H1 (cell line): ENCODE results near the gene ACAD9. TPM values are rescaled to one million over a fixed set of nuclear protein-coding genes. Genes with fewer than 3 reads are reported as not detected.

Experiments used
- ATF2 ChIP-seq: IDR thresholded peaks from 2 replicates; pipeline ENCODE4 v1.6.1; 2012; ENCODE audit warnings: low read length, inconsistent platforms
- BRCA1 ChIP-seq: IDR thresholded peaks from 2 replicates; pipeline ENCODE4 v1.6.1; 2012; ENCODE audit warnings: low read depth, low read length, improper control_type of control experiment
- CHD2 ChIP-seq: IDR thresholded peaks from 2 replicates; pipeline ENCODE4 v1.6.1; 2012; ENCODE audit warnings: low read length, improper control_type of control experiment
- CHD7 ChIP-seq: fragments of 300-600 bp; sonication (generic); IDR thresholded peaks from 2 replicates; pipeline ENCODE4 v1.7.1; 2012; ENCODE audit warnings: low read length, moderate library complexity, mild to moderate bottlenecking, inconsistent platforms; ENCODE audit not compliant: insufficient replicate concordance
- CREB1 ChIP-seq: IDR thresholded peaks from 2 replicates; pipeline ENCODE4 v1.6.1; 2012; ENCODE audit warnings: inconsistent platforms
- RXRA ChIP-seq: IDR thresholded peaks from 2 replicates; pipeline ENCODE4 v1.6.1; 2011; ENCODE audit warnings: low read depth, mild to moderate bottlenecking, low read length, moderate library complexity; ENCODE audit not compliant: insufficient read depth
- SAP30 ChIP-seq: fragments of 300-600 bp; sonication (generic); IDR thresholded peaks from 2 replicates; pipeline ENCODE4 v1.7.1; 2012; ENCODE audit warnings: low read length, moderate library complexity, mild to moderate bottlenecking, inconsistent platforms; ENCODE audit not compliant: insufficient read depth, insufficient replicate concordance
- TCF12 ChIP-seq: IDR thresholded peaks from 2 replicates; pipeline ENCODE4 v1.6.1; 2011; ENCODE audit warnings: low read depth, mild to moderate bottlenecking, low read length
- YY1 ChIP-seq: IDR thresholded peaks from 2 replicates; pipeline ENCODE4 v1.6.1; 2011; ENCODE audit warnings: low read depth, mild to moderate bottlenecking, low read length
- polyA plus RNA-seq, 7 experiments: library from polyadenylated mRNA; depleted of rRNA in 3 of 7; stranded (reverse) in 5 of 7; unstranded in 2 of 7; fragments of >200 nt in 5 of 7; fragments of 200-250 nt in 2 of 7; gene quantifications; 1 replicate in 5 of 7; 2 replicates in 1 of 7; 4 replicates in 1 of 7; pipeline versions ENCODE4 v1.2.1 to v1.2.3, GENCODE V29; 2011 to 2013; ENCODE audit warnings: missing spikeins in 2 of 7, mixed read lengths in 2 of 7
- total RNA-seq: library from RNA; stranded (reverse); fragmentation: NEBNext Ultra II Directional; extraction: Animal tissue kit (Norgen Biotek cat#: 25700); gene quantifications from 2 replicates; pipeline ENCODE4 v1.2.1, GENCODE V29; 2021

ACAD9 gene
- total and polyA plus RNA-seq, 2 of the 8 experiments (the other 6 are each of a cell fraction or from before 2014, with no cell fraction given): 27.5 to 28.9 TPM

- TF ChIP-seq CHD7: no peak
- no peak for TF ChIP-seq BRCA1
- no peak for TF ChIP-seq RXRA
- no peak for TF ChIP-seq YY1
- TF ChIP-seq CHD2: no peak
- TF ChIP-seq SAP30: no peak
- no peak for TF ChIP-seq ATF2
- TF ChIP-seq TCF12: no peak
- no peak for TF ChIP-seq CREB1
Observed at GRCh38 chr3:128906031-128906803, 26.8 kb downstream of the ACAD9 start (continued).
